ENCODE results near the gene MEI4.

Gene MEI4

GRCh38 chr6:77972334-77972733 is 319.5 kb downstream of the MEI4 start:
- H3K27me3 ChIP-seq (ENCODE audit: insufficient read depth, poor library complexity, severe bottlenecking), result no peaks in the 10 kb centered on the region
- TF ChIP-seq, protein P1, sequence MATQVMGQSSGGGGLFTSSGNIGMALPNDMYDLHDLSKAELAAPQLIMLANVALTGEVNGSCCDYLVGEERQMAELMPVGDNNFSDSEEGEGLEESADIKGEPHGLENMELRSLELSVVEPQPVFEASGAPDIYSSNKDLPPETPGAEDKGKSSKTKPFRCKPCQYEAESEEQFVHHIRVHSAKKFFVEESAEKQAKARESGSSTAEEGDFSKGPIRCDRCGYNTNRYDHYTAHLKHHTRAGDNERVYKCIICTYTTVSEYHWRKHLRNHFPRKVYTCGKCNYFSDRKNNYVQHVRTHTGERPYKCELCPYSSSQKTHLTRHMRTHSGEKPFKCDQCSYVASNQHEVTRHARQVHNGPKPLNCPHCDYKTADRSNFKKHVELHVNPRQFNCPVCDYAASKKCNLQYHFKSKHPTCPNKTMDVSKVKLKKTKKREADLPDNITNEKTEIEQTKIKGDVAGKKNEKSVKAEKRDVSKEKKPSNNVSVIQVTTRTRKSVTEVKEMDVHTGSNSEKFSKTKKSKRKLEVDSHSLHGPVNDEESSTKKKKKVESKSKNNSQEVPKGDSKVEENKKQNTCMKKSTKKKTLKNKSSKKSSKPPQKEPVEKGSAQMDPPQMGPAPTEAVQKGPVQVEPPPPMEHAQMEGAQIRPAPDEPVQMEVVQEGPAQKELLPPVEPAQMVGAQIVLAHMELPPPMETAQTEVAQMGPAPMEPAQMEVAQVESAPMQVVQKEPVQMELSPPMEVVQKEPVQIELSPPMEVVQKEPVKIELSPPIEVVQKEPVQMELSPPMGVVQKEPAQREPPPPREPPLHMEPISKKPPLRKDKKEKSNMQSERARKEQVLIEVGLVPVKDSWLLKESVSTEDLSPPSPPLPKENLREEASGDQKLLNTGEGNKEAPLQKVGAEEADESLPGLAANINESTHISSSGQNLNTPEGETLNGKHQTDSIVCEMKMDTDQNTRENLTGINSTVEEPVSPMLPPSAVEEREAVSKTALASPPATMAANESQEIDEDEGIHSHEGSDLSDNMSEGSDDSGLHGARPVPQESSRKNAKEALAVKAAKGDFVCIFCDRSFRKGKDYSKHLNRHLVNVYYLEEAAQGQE (IDR thresholded peaks at IDR 0.05; ENCODE audit: insufficient replicate concordance, low read depth), result no peak
- TF ChIP-seq SPI1 (IDR thresholded peaks at IDR 0.05; ENCODE audit: borderline replicate concordance, low read depth) (no peak), POLR2AphosphoS5 (IDR thresholded peaks at IDR 0.05; ENCODE audit: low read depth) (no peak), GABPA (IDR thresholded peaks at IDR 0.05; ENCODE audit: low read depth) (no peak)
- TF ChIP-seq, protein P2, sequence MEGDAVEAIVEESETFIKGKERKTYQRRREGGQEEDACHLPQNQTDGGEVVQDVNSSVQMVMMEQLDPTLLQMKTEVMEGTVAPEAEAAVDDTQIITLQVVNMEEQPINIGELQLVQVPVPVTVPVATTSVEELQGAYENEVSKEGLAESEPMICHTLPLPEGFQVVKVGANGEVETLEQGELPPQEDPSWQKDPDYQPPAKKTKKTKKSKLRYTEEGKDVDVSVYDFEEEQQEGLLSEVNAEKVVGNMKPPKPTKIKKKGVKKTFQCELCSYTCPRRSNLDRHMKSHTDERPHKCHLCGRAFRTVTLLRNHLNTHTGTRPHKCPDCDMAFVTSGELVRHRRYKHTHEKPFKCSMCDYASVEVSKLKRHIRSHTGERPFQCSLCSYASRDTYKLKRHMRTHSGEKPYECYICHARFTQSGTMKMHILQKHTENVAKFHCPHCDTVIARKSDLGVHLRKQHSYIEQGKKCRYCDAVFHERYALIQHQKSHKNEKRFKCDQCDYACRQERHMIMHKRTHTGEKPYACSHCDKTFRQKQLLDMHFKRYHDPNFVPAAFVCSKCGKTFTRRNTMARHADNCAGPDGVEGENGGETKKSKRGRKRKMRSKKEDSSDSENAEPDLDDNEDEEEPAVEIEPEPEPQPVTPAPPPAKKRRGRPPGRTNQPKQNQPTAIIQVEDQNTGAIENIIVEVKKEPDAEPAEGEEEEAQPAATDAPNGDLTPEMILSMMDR (IDR thresholded peaks at IDR 0.05; ENCODE audit: insufficient read depth, low read length), result no peak
- DNase-seq (ENCODE audit: low read depth in 1 of 2, low spot score in 1 of 2), result no peak
- no peak overlapping the region for H3K27ac ChIP-seq (replicated peaks)
- no peak overlapping the region for H3K4me3 ChIP-seq (replicated peaks; ENCODE audit: insufficient read depth, low read length)
